HepG2 (cell line): ENCODE results near the gene PLEKHA3. TPM values are rescaled to one million over a fixed set of nuclear protein-coding genes. Genes with fewer than 3 reads are reported as not detected.

Source experiments
- ARID4A ChIP-seq: sonication (generic); formaldehyde crosslinking; IDR thresholded peaks from 2 replicates; pipeline ENCODE4 v1.5.0; 2020; ENCODE audit warnings: mild to moderate bottlenecking, missing genetic modification reagents, borderline replicate concordance
- ATF1 ChIP-seq: IDR thresholded peaks from 2 replicates; pipeline ENCODE4 v1.6.1; 2016; ENCODE audit warnings: mild to moderate bottlenecking, control low read depth
- CEBPB ChIP-seq: IDR thresholded peaks from 2 replicates; pipeline ENCODE4 v1.6.1; 2011; ENCODE audit warnings: low read depth, low read length, improper control_type of control experiment, borderline replicate concordance
- GABPA ChIP-seq, 2 experiments: IDR thresholded peaks; 2 replicates each; pipeline ENCODE4 v1.6.1; 2011 to 2016; ENCODE audit warnings: low read depth in 2 of 2, low read length in 1 of 2, missing biosample characterization in 1 of 2, missing genetic modification characterization in 1 of 2
- GATAD2A ChIP-seq: IDR thresholded peaks from 2 replicates; pipeline ENCODE4 v1.6.1; 2016
- HMGXB4 ChIP-seq, 2 experiments: sonication (generic) in 1 of 2; formaldehyde crosslinking in 1 of 2; IDR thresholded peaks; 2 replicates each; pipeline versions ENCODE4 v1.4.0 to v1.6.1; 2018 to 2020; ENCODE audit warnings: missing genetic modification reagents in 2 of 2, borderline replicate concordance in 1 of 2, low read depth in 1 of 2, mild to moderate bottlenecking in 1 of 2, missing biosample characterization in 1 of 2
- HOXA5 ChIP-seq: sonication (generic); formaldehyde crosslinking; IDR thresholded peaks from 2 replicates; pipeline ENCODE4 v1.4.0; 2020; ENCODE audit warnings: missing genetic modification reagents
- KAT8 ChIP-seq: IDR thresholded peaks from 2 replicates; pipeline ENCODE4 v1.6.1; 2016; ENCODE audit warnings: missing genetic modification reagents, missing compliant biosample characterization
- NFE2L1 ChIP-seq: sonication (generic); formaldehyde crosslinking; IDR thresholded peaks from 2 replicates; pipeline ENCODE4 v1.4.0; 2020; ENCODE audit warnings: missing genetic modification reagents, mild to moderate bottlenecking, borderline replicate concordance
- PHF20 ChIP-seq: sonication (generic); formaldehyde crosslinking; IDR thresholded peaks from 2 replicates; pipeline ENCODE4 v1.5.0; 2020; ENCODE audit warnings: mild to moderate bottlenecking, missing genetic modification reagents
- RXRA ChIP-seq: sonication (generic); formaldehyde crosslinking; IDR thresholded peaks from 2 replicates; pipeline ENCODE4 v1.5.1; 2020; ENCODE audit warnings: missing genetic modification reagents
- SP1 ChIP-seq, 2 experiments: fragments of 450-650 bp in 1 of 2; sonication (generic) in 1 of 2; formaldehyde crosslinking in 1 of 2; IDR thresholded peaks; 2 replicates each; pipeline versions ENCODE4 v1.4.0 to v1.6.1; 2016 to 2020; ENCODE audit warnings: missing genetic modification reagents in 1 of 2
- SPEN ChIP-seq: sonication (generic); formaldehyde crosslinking; IDR thresholded peaks from 2 replicates; pipeline ENCODE4 v1.5.1; 2020; ENCODE audit warnings: low read depth, mild to moderate bottlenecking, missing genetic modification reagents
- TEAD3 ChIP-seq: optimal IDR thresholded peaks from 2 replicates; pipeline ENCODE3; 2016; ENCODE audit warnings: borderline replicate concordance
- TOPORS ChIP-seq: sonication (generic); formaldehyde crosslinking; IDR thresholded peaks from 2 replicates; pipeline ENCODE4 v1.8.0; 2023; ENCODE audit warnings: mild to moderate bottlenecking, missing genetic modification reagents
- ZBTB37 ChIP-seq: sonication (generic); formaldehyde crosslinking; IDR thresholded peaks from 2 replicates; pipeline ENCODE4 v1.4.0; 2020; ENCODE audit warnings: mild to moderate bottlenecking, missing genetic modification reagents
- ZNF224 ChIP-seq: sonication (generic); formaldehyde crosslinking; IDR thresholded peaks from 2 replicates; pipeline ENCODE4 v1.5.0; 2020; ENCODE audit warnings: mild to moderate bottlenecking, missing genetic modification reagents
- ZNF276 ChIP-seq: sonication (generic); formaldehyde crosslinking; IDR thresholded peaks from 2 replicates; pipeline ENCODE4 v1.4.0; 2020; ENCODE audit warnings: mild to moderate bottlenecking, low read depth, missing genetic modification reagents
- polyA plus RNA-seq, 8 experiments: library from polyadenylated mRNA; depleted of rRNA in 3 of 8; stranded (reverse) in 7 of 8; unstranded in 1 of 8; fragments of >200 nt; fragmentation: Illumina TruSeq in 4 of 8; extraction: Trizol in 4 of 8; gene quantifications; 2 replicates each; pipeline versions ENCODE4 v1.2.1 to v1.2.3, GENCODE V29; 2011 to 2016; ENCODE audit warnings: low read depth in 4 of 8, missing spikeins in 1 of 8, mixed read lengths in 1 of 8; ENCODE audit not compliant: insufficient read depth in 1 of 8
- total RNA-seq, 5 experiments: library from RNA; depleted of rRNA; stranded (reverse); fragments of >200 nt; fragmentation: Illumina TruSeq; extraction: Trizol; gene quantifications; 2 replicates each; pipeline ENCODE4 v1.2.3, GENCODE V29; 2016; ENCODE audit warnings: low read depth in 1 of 5

The PLEKHA3 gene
- total and polyA plus RNA-seq, 2 of the 13 experiments (the other 11 are each of a cell fraction or from before 2014, with no cell fraction given), result 11.7 to 23.1 TPM

- TF ChIP-seq ARID4A (CRISPR knock-in tag), result peak; percentile 52; the same call in 1 of the 2 replicates
- no peak for TF ChIP-seq ZNF276 (CRISPR knock-in tag)
- TF ChIP-seq HOXA5, result peak; percentile 66; the same call in 1 of the 2 replicates
- no peak for TF ChIP-seq NFE2L1 (CRISPR knock-in tag)
- 0 out of 2 replicates have a peak, but pooled peaks have one; percentile 24 for TF ChIP-seq RXRA (CRISPR knock-in tag)
- TF ChIP-seq GABPA (IDR thresholded peaks at IDR 0.05; ENCODE audit: low read depth, low read length), result peak; percentile 80
- peak; percentile 94 for TF ChIP-seq GABPA (CRISPR knock-in tag; IDR thresholded peaks at IDR 0.05; ENCODE audit: low read depth)
- no peak for TF ChIP-seq ZBTB37
- peak; percentile 47 to 73; a peak in 3 of 4 replicates for TF ChIP-seq HMGXB4 (CRISPR knock-in tag; IDR thresholded peaks at IDR 0.05; ENCODE audit: borderline replicate concordance in 1 of 2, low read depth in 1 of 2)
- no peak for TF ChIP-seq TEAD3 (CRISPR knock-in tag)
- no peak for TF ChIP-seq SP1 (IDR thresholded peaks at IDR 0.05)
- TF ChIP-seq SP1 (CRISPR knock-in tag; IDR thresholded peaks at IDR 0.05), result no peak
- TF ChIP-seq SPEN, result peak; percentile 34; the same call in 1 of the 2 replicates
- 0 out of 2 replicates have a peak, but pooled peaks have one; percentile 34 for TF ChIP-seq GATAD2A
- peak; percentile 61; the same call in 1 of the 2 replicates for TF ChIP-seq KAT8
- no peak for TF ChIP-seq ZNF224 (CRISPR knock-in tag)
- TF ChIP-seq PHF20, result peak; percentile 71
- peak; percentile 21; the same call in 1 of the 2 replicates for TF ChIP-seq CEBPB
- TF ChIP-seq ATF1 (CRISPR knock-in tag), result peak; percentile 75
- TF ChIP-seq TOPORS (CRISPR knock-in tag), result no peak
These were observed 42.8 kb downstream of the PLEKHA3 start (continued) for GRCh38 chr2:178522950-178523595.
